ENCODE results near the gene MRPS27.

DNA sequence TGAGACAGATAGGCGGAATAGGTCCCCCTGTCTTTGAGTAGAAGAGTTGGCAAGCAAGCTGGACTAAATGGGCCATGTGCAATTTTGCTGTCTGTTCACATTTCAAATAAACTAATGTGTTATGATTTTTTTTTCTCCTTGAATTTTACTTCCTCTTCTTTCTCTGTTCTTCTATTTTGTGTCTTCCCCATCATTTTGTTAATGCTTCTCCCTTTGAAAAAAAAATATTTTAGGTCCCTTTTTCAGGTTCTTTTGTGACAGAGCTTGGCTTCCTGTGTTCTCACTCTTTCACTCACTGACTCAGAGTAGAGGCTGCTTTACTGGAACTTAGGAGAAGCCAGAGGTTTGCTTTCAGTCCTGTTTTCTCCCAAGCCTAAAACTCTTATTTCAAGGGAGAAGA, 48.2 kb upstream of the MRPS27 start:
- no peak for TF ChIP-seq ZFX (IDR thresholded peaks at IDR 0.05; ENCODE audit: borderline replicate concordance)
- TF ChIP-seq, protein P1, sequence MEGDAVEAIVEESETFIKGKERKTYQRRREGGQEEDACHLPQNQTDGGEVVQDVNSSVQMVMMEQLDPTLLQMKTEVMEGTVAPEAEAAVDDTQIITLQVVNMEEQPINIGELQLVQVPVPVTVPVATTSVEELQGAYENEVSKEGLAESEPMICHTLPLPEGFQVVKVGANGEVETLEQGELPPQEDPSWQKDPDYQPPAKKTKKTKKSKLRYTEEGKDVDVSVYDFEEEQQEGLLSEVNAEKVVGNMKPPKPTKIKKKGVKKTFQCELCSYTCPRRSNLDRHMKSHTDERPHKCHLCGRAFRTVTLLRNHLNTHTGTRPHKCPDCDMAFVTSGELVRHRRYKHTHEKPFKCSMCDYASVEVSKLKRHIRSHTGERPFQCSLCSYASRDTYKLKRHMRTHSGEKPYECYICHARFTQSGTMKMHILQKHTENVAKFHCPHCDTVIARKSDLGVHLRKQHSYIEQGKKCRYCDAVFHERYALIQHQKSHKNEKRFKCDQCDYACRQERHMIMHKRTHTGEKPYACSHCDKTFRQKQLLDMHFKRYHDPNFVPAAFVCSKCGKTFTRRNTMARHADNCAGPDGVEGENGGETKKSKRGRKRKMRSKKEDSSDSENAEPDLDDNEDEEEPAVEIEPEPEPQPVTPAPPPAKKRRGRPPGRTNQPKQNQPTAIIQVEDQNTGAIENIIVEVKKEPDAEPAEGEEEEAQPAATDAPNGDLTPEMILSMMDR (IDR thresholded peaks at IDR 0.05) = no peak

Data from 22Rv1 (cell line).